ENCODE results near the gene SFRP5.

Gene SFRP5

GRCh38 chr10:97757471-97757870, 14.3 kb downstream of the SFRP5 start:
- in situ Hi-C loops (cut with HindIII; ENCODE audit: low sequenced_read_pairs): no loop called here
- H3K4me3 ChIP-seq (ENCODE audit: low read depth, low read length): no peak overlapping the region
- DNase-seq (ENCODE audit: low read depth): no peak
- TF ChIP-seq CTCF (IDR thresholded peaks at IDR 0.05; ENCODE audit: low read depth, low read length, missing control alignments): no peak

- no peak overlapping the region for H3K4me3 ChIP-seq (ENCODE audit: low read depth, low read length)
- no peak for TF ChIP-seq CTCF (IDR thresholded peaks at IDR 0.05; ENCODE audit: low read depth, low read length, missing control alignments)
- DNase-seq (ENCODE audit: low read depth): no peak
- in situ Hi-C loops (cut with HindIII; ENCODE audit: low sequenced_read_pairs): no loop called here
Measured at GRCh38 chr10:97755718-97756117, 16.1 kb downstream of the SFRP5 start.

- DNase-seq (ENCODE audit: low read depth): no peak
- no peak overlapping the region for H3K4me3 ChIP-seq (ENCODE audit: low read depth, low read length)
- in situ Hi-C loops (cut with HindIII; ENCODE audit: low sequenced_read_pairs): no loop called here
- TF ChIP-seq CTCF (IDR thresholded peaks at IDR 0.05; ENCODE audit: low read depth, low read length, missing control alignments): no peak
Measured at GRCh38 chr10:97754726-97755125, 17.1 kb downstream of the SFRP5 start.

GRCh38 chr10:97752956-97753355, 18.8 kb downstream of the SFRP5 start:
- in situ Hi-C loops (cut with HindIII; ENCODE audit: low sequenced_read_pairs): no loop called here
- no peak overlapping the region for H3K4me3 ChIP-seq (ENCODE audit: low read depth, low read length)
- no peak for DNase-seq (ENCODE audit: low read depth)
- no peak for TF ChIP-seq CTCF (IDR thresholded peaks at IDR 0.05; ENCODE audit: low read depth, low read length, missing control alignments)

- H3K4me3 ChIP-seq (ENCODE audit: low read depth, low read length): no peak overlapping the region
- DNase-seq (ENCODE audit: low read depth): no peak
- in situ Hi-C loops (cut with HindIII; ENCODE audit: low sequenced_read_pairs): no loop called here
- no peak for TF ChIP-seq CTCF (IDR thresholded peaks at IDR 0.05; ENCODE audit: low read depth, low read length, missing control alignments)
Measured at GRCh38 chr10:97748116-97748515, 23.7 kb downstream of the SFRP5 start.

GRCh38 chr10:97747573-97747972, 24.2 kb downstream of the SFRP5 start:
- no peak for TF ChIP-seq CTCF (IDR thresholded peaks at IDR 0.05; ENCODE audit: low read depth, low read length, missing control alignments)
- no peak overlapping the region for H3K4me3 ChIP-seq (ENCODE audit: low read depth, low read length)
- in situ Hi-C loops (cut with HindIII; ENCODE audit: low sequenced_read_pairs): no loop called here
- DNase-seq (ENCODE audit: low read depth): no peak

Measured in astrocyte of the cerebellum (primary cell).